HepG2 (cell line): ENCODE measurements around the gene CHCHD6. TPM values are rescaled to one million over a fixed set of nuclear protein-coding genes. Genes with fewer than 3 reads are reported as not detected.

ENCODE experiments used
- BCL6 ChIP-seq: IDR thresholded peaks from 2 replicates; pipeline ENCODE4 v1.6.1; 2016; ENCODE audit warnings: missing genetic modification reagents, missing compliant biosample characterization
- FOXA3 ChIP-seq: IDR thresholded peaks from 2 replicates; pipeline ENCODE4 v1.6.1; 2016; ENCODE audit warnings: missing genetic modification reagents, missing compliant biosample characterization
- FOXO1 ChIP-seq: sonication (generic); formaldehyde crosslinking; IDR thresholded peaks from 2 replicates; pipeline ENCODE4 v1.4.0; 2020; ENCODE audit warnings: missing genetic modification reagents
- HDAC1 ChIP-seq: sonication (generic); formaldehyde crosslinking; IDR thresholded peaks from 2 replicates; pipeline ENCODE4 v1.5.1; 2020; ENCODE audit warnings: mild to moderate bottlenecking, missing genetic modification reagents
- HNF4A ChIP-seq: sonication (generic); formaldehyde crosslinking; IDR thresholded peaks from 2 replicates; pipeline ENCODE4 v1.4.0; 2020; ENCODE audit warnings: missing genetic modification reagents
- ISL2 ChIP-seq: sonication (generic); formaldehyde crosslinking; IDR thresholded peaks from 2 replicates; pipeline ENCODE4 v1.5.0; 2020; ENCODE audit warnings: missing genetic modification reagents
- MAFK ChIP-seq, 2 experiments: IDR thresholded peaks in 1 of 2; conservative IDR thresholded peaks in 1 of 2; 2 replicates each; pipeline ENCODE4 v1.6.1; 2011; ENCODE audit warnings: improper control_type of control experiment in 2 of 2, low read length in 2 of 2
- MIXL1 ChIP-seq: IDR thresholded peaks from 2 replicates; pipeline ENCODE4 v1.6.1; 2016
- MXI1 ChIP-seq: IDR thresholded peaks from 3 replicates; pipeline ENCODE4 v1.6.1; 2012; ENCODE audit warnings: low read depth, low read length, inconsistent platforms, borderline replicate concordance
- RBFOX2 ChIP-seq: fragments of 200-400 bp; formaldehyde crosslinking; IDR thresholded peaks from 2 replicates; pipeline ENCODE4 v1.6.1; 2017; ENCODE audit warnings: low read depth, mild to moderate bottlenecking, low read length
- SAP130 ChIP-seq: IDR thresholded peaks from 2 replicates; pipeline ENCODE4 v1.6.1; 2016; ENCODE audit warnings: low read depth
- ZFX ChIP-seq: sonication (generic); formaldehyde crosslinking; IDR thresholded peaks from 2 replicates; pipeline ENCODE4 v1.4.0; 2020; ENCODE audit warnings: mild to moderate bottlenecking, low read depth, missing genetic modification reagents, moderate library complexity
- ZNF205 ChIP-seq: IDR thresholded peaks from 2 replicates; pipeline ENCODE4 v1.6.1; 2018; ENCODE audit warnings: missing biosample characterization, missing genetic modification reagents
- ZNF614 ChIP-seq: IDR thresholded peaks from 2 replicates; pipeline ENCODE4 v1.6.1; 2018; ENCODE audit warnings: missing biosample characterization, missing genetic modification reagents, inconsistent platforms, borderline replicate concordance
- ZNF768 ChIP-seq: sonication (generic); formaldehyde crosslinking; IDR thresholded peaks from 2 replicates; pipeline ENCODE4 v1.4.0; 2020; ENCODE audit warnings: missing genetic modification reagents
- polyA plus RNA-seq, 8 experiments: library from polyadenylated mRNA; depleted of rRNA in 3 of 8; stranded (reverse) in 7 of 8; unstranded in 1 of 8; fragments of >200 nt; fragmentation: Illumina TruSeq in 4 of 8; extraction: Trizol in 4 of 8; gene quantifications; 2 replicates each; pipeline versions ENCODE4 v1.2.1 to v1.2.3, GENCODE V29; 2011 to 2016; ENCODE audit warnings: low read depth in 4 of 8, missing spikeins in 1 of 8, mixed read lengths in 1 of 8; ENCODE audit not compliant: insufficient read depth in 1 of 8
- total RNA-seq, 5 experiments: library from RNA; depleted of rRNA; stranded (reverse); fragments of >200 nt; fragmentation: Illumina TruSeq; extraction: Trizol; gene quantifications; 2 replicates each; pipeline ENCODE4 v1.2.3, GENCODE V29; 2016; ENCODE audit warnings: low read depth in 1 of 5
- TF ChIP-seq, protein P1 (sequence below): sonication (generic); formaldehyde crosslinking; IDR thresholded peaks from 2 replicates; pipeline ENCODE4 v1.4.0; 2020; ENCODE audit warnings: missing genetic modification reagents, borderline replicate concordance
- TF ChIP-seq, protein P2 (sequence below): sonication (generic); formaldehyde crosslinking; conservative IDR thresholded peaks from 2 replicates; pipeline ENCODE4 v1.4.0; 2020; ENCODE audit warnings: mild to moderate bottlenecking, missing genetic modification reagents, moderate library complexity
- TF ChIP-seq, protein P3 (sequence below): sonication (generic); formaldehyde crosslinking; IDR thresholded peaks from 2 replicates; pipeline ENCODE4 v1.5.0; 2020; ENCODE audit warnings: missing genetic modification reagents, mild to moderate bottlenecking, borderline replicate concordance
- TF ChIP-seq, protein P4 (sequence below): sonication (generic); formaldehyde crosslinking; IDR thresholded peaks from 2 replicates; pipeline ENCODE4 v1.8.0; 2022; ENCODE audit warnings: missing genetic modification reagents, mild to moderate bottlenecking, moderate library complexity, borderline replicate concordance

CHCHD6 gene
- total and polyA plus RNA-seq, 2 of the 13 experiments (the other 11 are each of a cell fraction or from before 2014, with no cell fraction given), result 20.3 to 20.8 TPM

DNA sequence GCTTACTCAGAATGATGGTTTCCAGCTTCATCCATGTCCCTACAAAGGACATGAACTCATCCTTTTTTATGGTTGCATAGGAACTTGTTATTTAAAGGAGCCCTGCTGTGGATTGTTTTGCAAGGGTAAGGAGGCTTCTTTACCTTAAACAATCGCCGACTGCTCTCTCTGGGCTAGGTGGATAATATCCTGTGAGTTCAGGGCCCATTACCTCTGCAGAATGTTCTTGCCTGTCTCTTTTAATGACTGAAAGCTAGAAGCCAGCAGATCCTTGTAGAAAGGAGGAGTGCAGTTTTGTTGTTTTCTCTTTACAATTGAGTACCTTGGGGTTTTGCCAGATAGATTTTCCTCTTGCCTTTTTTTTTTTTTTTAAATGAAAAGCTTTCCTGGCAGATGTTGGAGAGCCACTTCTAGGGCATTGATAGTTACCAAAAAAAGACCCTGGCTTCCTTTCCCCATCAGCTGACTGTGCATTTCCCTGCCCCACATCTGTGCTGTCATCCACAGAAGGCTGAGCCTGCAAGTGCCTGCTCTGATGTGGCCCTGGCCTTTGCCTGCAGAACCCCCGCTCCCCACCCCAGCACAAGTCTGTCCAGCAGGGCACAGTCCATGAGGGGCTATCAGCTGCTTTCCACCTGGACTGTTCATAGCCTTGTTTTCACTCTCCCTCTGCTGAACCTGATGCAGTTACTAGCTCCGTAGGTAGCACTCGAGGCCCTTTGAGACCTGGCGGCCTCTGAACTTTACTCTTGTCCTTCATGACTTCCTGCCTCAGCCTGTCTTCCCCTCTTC lies 113.1 kb downstream of the CHCHD6 start (continued):
- TF ChIP-seq, protein P1, sequence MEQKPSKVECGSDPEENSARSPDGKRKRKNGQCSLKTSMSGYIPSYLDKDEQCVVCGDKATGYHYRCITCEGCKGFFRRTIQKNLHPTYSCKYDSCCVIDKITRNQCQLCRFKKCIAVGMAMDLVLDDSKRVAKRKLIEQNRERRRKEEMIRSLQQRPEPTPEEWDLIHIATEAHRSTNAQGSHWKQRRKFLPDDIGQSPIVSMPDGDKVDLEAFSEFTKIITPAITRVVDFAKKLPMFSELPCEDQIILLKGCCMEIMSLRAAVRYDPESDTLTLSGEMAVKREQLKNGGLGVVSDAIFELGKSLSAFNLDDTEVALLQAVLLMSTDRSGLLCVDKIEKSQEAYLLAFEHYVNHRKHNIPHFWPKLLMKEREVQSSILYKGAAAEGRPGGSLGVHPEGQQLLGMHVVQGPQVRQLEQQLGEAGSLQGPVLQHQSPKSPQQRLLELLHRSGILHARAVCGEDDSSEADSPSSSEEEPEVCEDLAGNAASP (CRISPR knock-in tag), result no peak
- TF ChIP-seq SAP130 (CRISPR knock-in tag), result peak; percentile 55
- TF ChIP-seq, protein P2, sequence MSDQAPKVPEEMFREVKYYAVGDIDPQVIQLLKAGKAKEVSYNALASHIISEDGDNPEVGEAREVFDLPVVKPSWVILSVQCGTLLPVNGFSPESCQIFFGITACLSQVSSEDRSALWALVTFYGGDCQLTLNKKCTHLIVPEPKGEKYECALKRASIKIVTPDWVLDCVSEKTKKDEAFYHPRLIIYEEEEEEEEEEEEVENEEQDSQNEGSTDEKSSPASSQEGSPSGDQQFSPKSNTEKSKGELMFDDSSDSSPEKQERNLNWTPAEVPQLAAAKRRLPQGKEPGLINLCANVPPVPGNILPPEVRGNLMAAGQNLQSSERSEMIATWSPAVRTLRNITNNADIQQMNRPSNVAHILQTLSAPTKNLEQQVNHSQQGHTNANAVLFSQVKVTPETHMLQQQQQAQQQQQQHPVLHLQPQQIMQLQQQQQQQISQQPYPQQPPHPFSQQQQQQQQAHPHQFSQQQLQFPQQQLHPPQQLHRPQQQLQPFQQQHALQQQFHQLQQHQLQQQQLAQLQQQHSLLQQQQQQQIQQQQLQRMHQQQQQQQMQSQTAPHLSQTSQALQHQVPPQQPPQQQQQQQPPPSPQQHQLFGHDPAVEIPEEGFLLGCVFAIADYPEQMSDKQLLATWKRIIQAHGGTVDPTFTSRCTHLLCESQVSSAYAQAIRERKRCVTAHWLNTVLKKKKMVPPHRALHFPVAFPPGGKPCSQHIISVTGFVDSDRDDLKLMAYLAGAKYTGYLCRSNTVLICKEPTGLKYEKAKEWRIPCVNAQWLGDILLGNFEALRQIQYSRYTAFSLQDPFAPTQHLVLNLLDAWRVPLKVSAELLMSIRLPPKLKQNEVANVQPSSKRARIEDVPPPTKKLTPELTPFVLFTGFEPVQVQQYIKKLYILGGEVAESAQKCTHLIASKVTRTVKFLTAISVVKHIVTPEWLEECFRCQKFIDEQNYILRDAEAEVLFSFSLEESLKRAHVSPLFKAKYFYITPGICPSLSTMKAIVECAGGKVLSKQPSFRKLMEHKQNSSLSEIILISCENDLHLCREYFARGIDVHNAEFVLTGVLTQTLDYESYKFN (CRISPR knock-in tag), result peak; percentile 77
- TF ChIP-seq HDAC1 (CRISPR knock-in tag), result 0 out of 2 replicates have a peak, but pooled peaks have one; percentile 18
- peak; percentile 13; the same call in 1 of the 2 replicates for TF ChIP-seq FOXO1 (CRISPR knock-in tag)
- peak; percentile 41; the same call in 1 of the 2 replicates for TF ChIP-seq ZNF205
- peak; percentile 78 for TF ChIP-seq HNF4A (CRISPR knock-in tag)
- TF ChIP-seq MIXL1 (CRISPR knock-in tag), result 0 out of 2 replicates have a peak, but pooled peaks have one; percentile 22
- no peak for TF ChIP-seq RBFOX2
- peak; percentile 67; the same call in 1 of the 2 replicates for TF ChIP-seq ZNF768 (CRISPR knock-in tag)
- peak; percentile 50; the same call in 1 of the 2 replicates for TF ChIP-seq ZFX (CRISPR knock-in tag)
- TF ChIP-seq, protein P3, sequence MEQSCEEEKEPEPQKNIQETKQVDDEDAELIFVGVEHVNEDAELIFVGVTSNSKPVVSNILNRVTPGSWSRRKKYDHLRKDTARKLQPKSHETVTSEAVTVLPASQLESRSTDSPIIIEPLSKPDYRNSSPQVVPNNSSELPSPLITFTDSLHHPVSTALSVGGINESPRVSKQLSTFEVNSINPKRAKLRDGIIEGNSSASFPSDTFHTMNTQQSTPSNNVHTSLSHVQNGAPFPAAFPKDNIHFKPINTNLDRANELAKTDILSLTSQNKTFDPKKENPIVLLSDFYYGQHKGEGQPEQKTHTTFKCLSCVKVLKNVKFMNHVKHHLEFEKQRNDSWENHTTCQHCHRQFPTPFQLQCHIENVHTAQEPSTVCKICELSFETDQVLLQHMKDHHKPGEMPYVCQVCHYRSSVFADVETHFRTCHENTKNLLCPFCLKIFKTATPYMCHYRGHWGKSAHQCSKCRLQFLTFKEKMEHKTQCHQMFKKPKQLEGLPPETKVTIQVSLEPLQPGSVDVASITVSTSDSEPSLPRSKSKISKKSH (CRISPR knock-in tag), result peak; percentile 54; the same call in 1 of the 2 replicates
- peak; percentile 30; the same call in 1 of the 3 replicates for TF ChIP-seq MXI1
- TF ChIP-seq ZNF614 (CRISPR knock-in tag), result 0 out of 2 replicates have a peak, but pooled peaks have one; percentile 13
- TF ChIP-seq MAFK (conservative IDR thresholded peaks at IDR 0.05 in 1 of 2, IDR thresholded peaks at IDR 0.05 in 1 of 2; ENCODE audit: low read length in 2 of 2), result 0 out of 4 replicates have a peak, but pooled peaks have one; percentile 3 to 38
- 0 out of 2 replicates have a peak, but pooled peaks have one; percentile 17 for TF ChIP-seq FOXA3 (CRISPR knock-in tag)
- no peak for TF ChIP-seq BCL6
- TF ChIP-seq ISL2 (CRISPR knock-in tag), result no peak
- TF ChIP-seq, protein P4, sequence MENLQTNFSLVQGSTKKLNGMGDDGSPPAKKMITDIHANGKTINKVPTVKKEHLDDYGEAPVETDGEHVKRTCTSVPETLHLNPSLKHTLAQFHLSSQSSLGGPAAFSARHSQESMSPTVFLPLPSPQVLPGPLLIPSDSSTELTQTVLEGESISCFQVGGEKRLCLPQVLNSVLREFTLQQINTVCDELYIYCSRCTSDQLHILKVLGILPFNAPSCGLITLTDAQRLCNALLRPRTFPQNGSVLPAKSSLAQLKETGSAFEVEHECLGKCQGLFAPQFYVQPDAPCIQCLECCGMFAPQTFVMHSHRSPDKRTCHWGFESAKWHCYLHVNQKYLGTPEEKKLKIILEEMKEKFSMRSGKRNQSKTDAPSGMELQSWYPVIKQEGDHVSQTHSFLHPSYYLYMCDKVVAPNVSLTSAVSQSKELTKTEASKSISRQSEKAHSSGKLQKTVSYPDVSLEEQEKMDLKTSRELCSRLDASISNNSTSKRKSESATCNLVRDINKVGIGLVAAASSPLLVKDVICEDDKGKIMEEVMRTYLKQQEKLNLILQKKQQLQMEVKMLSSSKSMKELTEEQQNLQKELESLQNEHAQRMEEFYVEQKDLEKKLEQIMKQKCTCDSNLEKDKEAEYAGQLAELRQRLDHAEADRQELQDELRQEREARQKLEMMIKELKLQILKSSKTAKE (CRISPR knock-in tag), result peak; percentile 44; the same call in 1 of the 2 replicates
